Heart left ventricle (tissue), 16 donors: ENCODE measurements around the gene FETUB. TPM values are rescaled to one million over a fixed set of nuclear protein-coding genes. Genes with fewer than 3 reads are reported as not detected.

Experiments
- ATAC-seq, 4 donors: fragments of 200-7000 bp; cut with Tn5 transposase; one replicate each; pipeline ENCODE4 v1.9.1; 2020 to 2022; ENCODE audit warnings: moderate library complexity in 4 of 4, mild to moderate bottlenecking in 3 of 4, moderate number of reproducible peaks in 1 of 4
- DNase-seq, 5 donors: peaks; one replicate each; pipeline ENCODE4 v3.0.0-alpha.2; 2020
- H3K27ac ChIP-seq, 12 donors: fragments of 200-600 bp; sonication (generic) in 4 of 12; one replicate each; pipeline versions ENCODE4 v1.5.0 to v1.8.0; 2016 to 2022; ENCODE audit warnings: mild to moderate bottlenecking in 2 of 12
- H3K27me3 ChIP-seq, 9 donors: fragments of 200-600 bp; sonication (generic) in 2 of 9; one replicate each; pipeline versions ENCODE4 v1.5.1 to v1.8.0; 2016 to 2022; ENCODE audit warnings: mild to moderate bottlenecking in 3 of 9
- H3K36me3 ChIP-seq, 9 donors: fragments of 200-600 bp; sonication (generic) in 2 of 9; one replicate each; pipeline versions ENCODE4 v1.5.0 to v1.8.0; 2018 to 2022; ENCODE audit warnings: mild to moderate bottlenecking in 2 of 9
- H3K4me1 ChIP-seq, 12 donors: fragments of 200-600 bp; sonication (generic) in 4 of 12; one replicate each; pipeline versions ENCODE4 v1.5.0 to v1.8.0; 2016 to 2022; ENCODE audit warnings: mild to moderate bottlenecking in 3 of 12
- H3K4me3 ChIP-seq, 12 donors: fragments of 200-600 bp; sonication (generic) in 4 of 12; one replicate each; pipeline versions ENCODE4 v1.5.0 to v1.8.0; 2017 to 2022; ENCODE audit warnings: mild to moderate bottlenecking in 9 of 12, moderate library complexity in 4 of 12
- H3K9me3 ChIP-seq, 12 donors: fragments of 200-600 bp; sonication (generic) in 4 of 12; one replicate each; pipeline versions ENCODE4 v1.5.0 to v1.8.0; 2016 to 2022; ENCODE audit warnings: mild to moderate bottlenecking in 1 of 12
- CTCF ChIP-seq, 12 donors: fragments of 200-600 bp; sonication (generic) in 4 of 12; IDR thresholded peaks; one replicate each; pipeline versions ENCODE4 v1.5.0 to v1.8.0; 2018 to 2022; ENCODE audit warnings: antibody characterized with exemption in 12 of 12, mild to moderate bottlenecking in 5 of 12
- POLR2A ChIP-seq, 2 donors: fragments of 450-650 bp; IDR thresholded peaks; one replicate each; pipeline ENCODE4 v1.6.1; 2017; ENCODE audit warnings: antibody characterized with exemption in 2 of 2, mild to moderate bottlenecking in 2 of 2, moderate library complexity in 2 of 2
- whole genome bisulfite sequencing, 4 donors: extraction: QIAGEN DNeasy Blood & Tissue Kit in 2 of 4; methylation state at CpG; one replicate each; pipeline versions ENCODE4 v1.1.5 to v1.1.7; 2013 to 2018; 5-methylcytosine and 5-hydroxymethylcytosine counted together
- intact Hi-C, 10 donors: fragments of 100-400 bp; cut with DNase I; formaldehyde crosslinking; loops; one replicate each; pipeline versions ENCODE4 v1.11.1 to v1.14.2; 2022
- polyA plus RNA-seq, 2 donors: library from polyadenylated mRNA; stranded (reverse); fragments of 200-250 nt; gene quantifications; one replicate each; pipeline ENCODE4 v1.2.3, GENCODE V29; 2013
- total RNA-seq, 9 donors: library from RNA; depleted of rRNA in 2 of 9; stranded (reverse); fragments of >200 nt in 2 of 9; fragmentation: NEBNext Ultra II Directional in 3 of 9; extraction: Animal tissue kit (Norgen Biotek cat#: 25700) in 3 of 9; gene quantifications; one replicate each; pipeline versions ENCODE4 v1.1.0 to v1.2.4, GENCODE V29; 2016 to 2023
- donor health status: ischemic (EF 13 %, LVEDD 7.1; RV severe dilation, severe dysfunction).
- donor health status: healthy with polysubstance abuse.
- donor health status: DM: no; HTN: yes; CAD: no.
- donor health status: DM: no; HTN: no; CAD: no.
- donor health status: ischemic (EF 25% LVEDD 6.9; RV normal size, moderate dysfunction).
- donor health status: ischemic (EF 25% LVEDD 5.7; RV mildly dilated, moderate dysfunction).
- donor health status: healthy.
- donor health status: DM: yes; HTN: yes; CAD: no.
- donor health status: ischemic (EF 35%, LVEDD 5.7; RV mildly dilated, moderate dysfunction).
- donor health status: nonischemic (EF 11% LVEDD 7.7; RV severe dilation, severe dysfunction).
- donor health status: DM: yes; HTN: yes; CAD: no.
- donor health status: PGD.
- donor health status: ischemic (EF 29% LVEDD 5.4; RV normal size, mild dysfunction).
- donor health status: nonischemic (EF 23%, LVEDD 6.1; RV moderate dilation, normal function).

FETUB gene
- total and polyA plus RNA-seq, 11 donors, result 0.14 TPM; not detected in 10

GRCh38 chr3:186668426-186668825 is 28.2 kb downstream of the FETUB start:
- 67 to 72% (median 69%) methylated on average over 6 of the region's 6 CpGs for WGBS, 4 donors
- no peaks in the 10 kb centered on the region for H3K9me3 ChIP-seq
- peaks cover 0 to 17% (median 0%) of the 10 kb centered on the region in 9 donors for H3K27me3 ChIP-seq
- H3K4me1 ChIP-seq, result no peaks in the 10 kb centered on the region
- no peak for ATAC-seq
- TF ChIP-seq POLR2A (IDR thresholded peaks at IDR 0.05) (no peak), CTCF (IDR thresholded peaks at IDR 0.05) (no peak)
- intact Hi-C loops, result no loop called here
- no peak overlapping the region for H3K4me3 ChIP-seq
- no peak overlapping the region for H3K27ac ChIP-seq
- DNase-seq, result no peak
- no peaks in the 10 kb centered on the region for H3K36me3 ChIP-seq

GRCh38 chr3:186669378-186670084 is 29.3 kb downstream of the FETUB start:
- WGBS, 4 donors, result 63 to 79% (median 73%) methylated on average over 2 of the region's 2 CpGs
- H3K27ac ChIP-seq, result no peak overlapping the region
- TF ChIP-seq CTCF (IDR thresholded peaks at IDR 0.05) (no peak), POLR2A (IDR thresholded peaks at IDR 0.05) (no peak)
- ATAC-seq (no peak), DNase-seq (no peak)
- H3K27me3 ChIP-seq, result peaks cover 0 to 20% (median 0%) of the 10 kb centered on the region in 9 donors
- no peaks in the 10 kb centered on the region for H3K36me3 ChIP-seq
- H3K9me3 ChIP-seq, result no peaks in the 10 kb centered on the region
- no peaks in the 10 kb centered on the region for H3K4me1 ChIP-seq
- H3K4me3 ChIP-seq, result no peak overlapping the region
- intact Hi-C loops, result no loop called here

- Histone ChIP-seq H3K9me3 (no peaks in the 10 kb centered on the region), H3K27ac (no peak overlapping the region), H3K4me1 (no peaks in the 10 kb centered on the region), H3K27me3 (peaks cover 0 to 22% (median 0%) of the 10 kb centered on the region in 9 donors), H3K36me3 (no peaks in the 10 kb centered on the region), H3K4me3 (no peak overlapping the region)
- no peak for DNase-seq
- intact Hi-C loops, result no loop called here
- ATAC-seq, result no peak
- TF ChIP-seq POLR2A (IDR thresholded peaks at IDR 0.05), result no peak
- no peak for TF ChIP-seq CTCF (IDR thresholded peaks at IDR 0.05)
These were observed 30.0 kb downstream of the FETUB start for GRCh38 chr3:186670155-186670554.

GRCh38 chr3:186671051-186671450 is 30.9 kb downstream of the FETUB start:
- no peaks in the 10 kb centered on the region for H3K4me1 ChIP-seq
- H3K36me3 ChIP-seq, result no peaks in the 10 kb centered on the region
- H3K4me3 ChIP-seq, result no peak overlapping the region
- no peak for TF ChIP-seq POLR2A (IDR thresholded peaks at IDR 0.05)
- no peak for TF ChIP-seq CTCF (IDR thresholded peaks at IDR 0.05)
- 87 to 96% (median 89%) methylated on average over 3 of the region's 3 CpGs for WGBS, 4 donors
- ATAC-seq, result no peak
- no peak for DNase-seq
- no peak overlapping the region for H3K27ac ChIP-seq
- peaks cover 0 to 18% (median 0%) of the 10 kb centered on the region in 9 donors for H3K27me3 ChIP-seq
- H3K9me3 ChIP-seq, result no peaks in the 10 kb centered on the region
- intact Hi-C loops, result no loop called here
